Hematopoietic multipotent progenitor cell treated with erythropoietin and hydrocortisone succinate and interleukin-3 and kit ligand, for 8 days (in vitro differentiated cells): ENCODE data around the gene DUX4.
"Not testable (repeated sequence)": the region's sequence is repeated elsewhere in the genome, so short reads cannot be mapped to it uniquely, and the experiment has no call there.

Experiments used
- DNase-seq: peaks from one replicate; pipeline ENCODE4 v3.0.0-alpha.2; 2015

DUX4 gene

DNA sequence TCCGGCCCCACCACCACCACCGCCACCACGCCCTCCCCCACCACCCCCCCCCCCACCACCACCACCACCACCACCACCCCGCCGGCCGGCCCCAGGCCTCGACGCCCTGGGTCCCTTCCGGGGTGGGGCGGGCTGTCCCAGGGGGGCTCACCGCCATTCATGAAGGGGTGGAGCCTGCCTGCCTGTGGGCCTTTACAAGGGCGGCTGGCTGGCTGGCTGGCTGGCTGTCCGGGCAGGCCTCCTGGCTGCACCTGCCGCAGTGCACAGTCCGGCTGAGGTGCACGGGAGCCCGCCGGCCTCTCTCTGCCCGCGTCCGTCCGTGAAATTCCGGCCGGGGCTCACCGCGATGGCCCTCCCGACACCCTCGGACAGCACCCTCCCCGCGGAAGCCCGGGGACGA lies at the start of gene DUX4:
DUX4 (plus strand) TSS at position 347 of the 400 bp plus-strand sequence; CDS start at position 347, 0 bp downstream.
- not testable (repeated sequence) for DNase-seq

DNA sequence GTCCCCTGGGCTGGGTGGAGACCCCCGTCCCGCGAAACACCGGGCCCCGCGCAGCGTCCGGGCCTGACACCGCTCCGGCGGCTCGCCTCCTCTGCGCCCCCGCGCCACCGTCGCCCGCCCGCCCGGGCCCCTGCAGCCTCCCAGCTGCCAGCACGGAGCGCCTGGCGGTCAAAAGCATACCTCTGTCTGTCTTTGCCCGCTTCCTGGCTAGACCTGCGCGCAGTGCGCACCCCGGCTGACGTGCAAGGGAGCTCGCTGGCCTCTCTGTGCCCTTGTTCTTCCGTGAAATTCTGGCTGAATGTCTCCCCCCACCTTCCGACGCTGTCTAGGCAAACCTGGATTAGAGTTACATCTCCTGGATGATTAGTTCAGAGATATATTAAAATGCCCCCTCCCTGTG lies 1.9 kb downstream of the DUX4 start:
- DNase-seq: not testable (repeated sequence)

DNA sequence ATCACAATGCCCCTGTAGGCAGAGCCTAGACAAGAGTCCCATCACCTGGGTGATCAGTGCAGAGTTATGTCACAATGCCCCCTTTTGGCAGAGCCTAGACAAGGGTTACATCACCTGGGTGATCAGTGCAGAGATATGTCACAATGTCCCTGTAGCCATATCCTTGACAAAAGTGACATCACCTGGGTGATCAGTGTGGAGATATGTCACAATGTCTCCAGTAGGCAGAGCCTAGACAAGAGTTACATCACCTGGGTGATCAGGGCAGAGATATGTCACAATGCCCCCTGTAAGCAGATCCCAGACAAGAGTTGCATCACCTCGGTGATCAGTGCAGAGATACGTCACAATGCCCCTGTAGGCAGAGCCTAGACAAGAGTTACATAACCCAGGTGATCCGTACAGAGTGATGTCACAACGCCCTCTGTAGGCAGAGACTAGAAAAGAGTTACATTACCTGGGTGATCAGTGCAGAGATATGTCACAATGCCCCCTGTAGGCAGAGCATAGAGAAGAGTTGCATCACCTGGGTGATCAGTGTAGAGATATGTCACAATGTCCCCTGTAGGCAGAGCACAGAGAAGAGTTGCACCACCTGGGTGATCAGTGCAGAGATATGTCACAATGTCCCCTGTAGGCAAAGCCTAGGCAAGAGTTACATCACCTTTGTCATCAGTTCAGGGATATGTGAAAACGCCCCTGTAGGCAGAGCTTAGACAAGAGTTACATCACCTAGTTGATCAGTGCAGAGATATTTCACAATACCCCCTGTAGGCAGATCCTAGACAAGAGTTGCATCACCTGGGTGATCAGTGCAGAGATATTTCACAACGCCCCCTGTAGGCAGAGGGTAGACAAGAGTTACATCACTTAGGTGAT lies 4.4 kb downstream of the DUX4 start:
- DNase-seq: not testable (repeated sequence)

DNA sequence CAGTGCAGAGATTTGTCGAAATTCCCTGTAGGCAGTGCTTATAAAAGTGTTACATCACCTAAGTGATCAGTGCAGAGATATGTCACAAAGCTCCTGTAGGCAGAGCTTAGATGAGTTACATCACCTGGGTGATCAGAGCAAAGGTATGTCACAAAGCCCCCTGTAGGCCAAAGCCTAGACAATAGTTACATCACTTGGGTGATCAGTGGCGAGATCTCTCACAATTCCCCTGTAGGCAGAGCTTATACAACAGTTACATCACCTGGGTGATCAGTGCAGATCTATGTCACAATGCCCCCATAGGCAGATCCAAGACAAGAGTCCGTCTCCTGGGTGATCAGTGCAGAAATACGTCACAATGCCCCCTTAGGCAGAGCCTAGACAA lies 5.0 kb downstream of the DUX4 start:
- DNase-seq: not testable (repeated sequence)

DNA sequence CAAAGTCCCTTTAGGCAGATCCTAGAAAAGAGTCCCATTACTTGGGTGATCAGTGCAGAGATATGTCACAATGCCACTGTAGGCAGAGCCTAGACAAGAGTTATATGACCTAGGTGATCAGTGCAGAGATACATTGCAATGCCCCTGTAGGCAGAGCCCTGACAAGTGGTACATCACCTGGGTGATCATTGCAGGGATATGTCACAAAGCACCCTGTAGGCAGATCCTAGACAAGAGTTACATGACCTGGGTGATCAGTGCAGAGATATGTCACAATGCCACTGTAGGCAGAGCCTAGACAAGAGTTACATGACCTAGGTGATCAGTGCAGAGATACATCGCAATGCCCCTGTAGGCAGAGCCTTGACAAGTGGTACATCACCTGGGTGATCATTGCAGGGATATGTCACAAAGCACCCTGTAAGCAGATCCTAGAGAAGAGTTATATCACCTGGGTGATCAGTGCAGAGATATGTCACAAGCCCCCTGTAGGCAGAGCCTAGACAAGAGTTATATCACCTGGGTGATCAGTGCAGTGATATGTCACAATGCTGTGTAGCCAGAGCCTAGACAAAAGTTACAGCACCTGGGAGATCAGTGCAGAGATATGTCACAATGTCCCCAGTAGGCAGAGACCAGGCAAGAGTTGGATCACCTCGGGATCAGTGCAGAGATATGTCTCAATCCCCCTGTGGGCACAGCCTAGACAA lies 5.6 kb downstream of the DUX4 start:
- not testable (repeated sequence) for DNase-seq

DNA sequence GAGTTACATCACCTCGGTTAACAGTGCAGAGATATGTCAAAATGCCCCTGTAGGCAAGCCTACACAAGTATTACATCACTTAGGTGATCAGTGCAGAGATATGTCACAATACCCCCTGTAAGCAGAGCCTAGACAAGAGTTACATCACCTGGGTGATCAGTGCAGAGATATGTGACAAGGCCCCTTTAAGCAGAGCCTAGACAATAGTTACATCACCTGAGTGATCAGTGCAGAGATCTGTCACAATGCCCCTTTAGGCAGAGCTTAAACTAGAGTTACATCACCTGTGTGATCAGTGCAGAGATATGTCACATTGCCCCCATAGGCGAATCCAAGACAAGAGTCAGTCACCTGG lies 6.1 kb downstream of the DUX4 start:
- DNase-seq: not testable (repeated sequence)

DNA sequence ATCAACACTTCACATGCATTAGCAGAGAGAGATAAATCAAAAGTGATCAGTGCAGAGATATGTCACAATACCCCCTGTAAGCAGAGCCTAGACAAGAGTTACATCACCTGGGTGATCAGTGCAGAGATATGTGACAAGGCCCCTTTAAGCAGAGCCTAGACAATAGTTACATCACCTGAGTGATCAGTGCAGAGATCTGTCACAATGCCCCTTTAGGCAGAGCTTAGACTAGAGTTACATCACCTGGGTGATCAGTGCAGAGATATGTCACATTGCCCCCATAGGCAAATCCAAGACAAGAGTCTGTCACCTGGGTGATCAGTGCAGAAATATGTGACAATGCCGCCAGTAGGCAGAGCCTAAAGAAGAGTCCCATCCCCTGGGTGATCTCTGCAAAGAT lies 7.4 kb downstream of the DUX4 start:
- not testable (repeated sequence) for DNase-seq

DNA sequence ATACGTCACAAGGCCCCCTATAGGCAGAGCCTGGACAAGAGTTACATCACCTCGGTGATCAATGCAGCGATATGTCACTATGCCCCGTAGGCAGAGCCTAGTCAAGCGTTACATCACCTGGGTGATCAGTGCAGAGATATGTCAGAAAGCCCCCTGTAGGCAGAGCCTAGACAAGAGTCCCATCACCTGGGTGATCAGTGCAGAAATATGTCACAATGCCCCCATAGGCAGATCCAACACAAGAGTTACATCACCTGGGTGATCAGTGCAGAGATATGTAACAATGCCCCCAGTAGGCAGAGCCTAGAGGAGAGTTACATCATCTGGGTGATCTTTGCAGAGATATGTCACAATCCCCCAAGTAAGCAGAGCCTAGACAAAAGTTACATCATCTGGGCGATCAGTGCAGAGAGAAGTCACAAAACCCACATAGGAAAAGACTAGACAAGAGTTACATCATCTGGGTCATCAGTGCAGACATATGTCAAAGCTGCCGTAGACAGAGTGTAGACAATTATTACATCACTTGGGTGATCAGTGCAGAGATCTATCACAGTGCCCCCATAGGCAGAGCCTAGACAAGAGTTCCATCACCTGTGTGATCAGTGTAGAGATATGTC lies 8.0 kb downstream of the DUX4 start:
- not testable (repeated sequence) for DNase-seq

DNA sequence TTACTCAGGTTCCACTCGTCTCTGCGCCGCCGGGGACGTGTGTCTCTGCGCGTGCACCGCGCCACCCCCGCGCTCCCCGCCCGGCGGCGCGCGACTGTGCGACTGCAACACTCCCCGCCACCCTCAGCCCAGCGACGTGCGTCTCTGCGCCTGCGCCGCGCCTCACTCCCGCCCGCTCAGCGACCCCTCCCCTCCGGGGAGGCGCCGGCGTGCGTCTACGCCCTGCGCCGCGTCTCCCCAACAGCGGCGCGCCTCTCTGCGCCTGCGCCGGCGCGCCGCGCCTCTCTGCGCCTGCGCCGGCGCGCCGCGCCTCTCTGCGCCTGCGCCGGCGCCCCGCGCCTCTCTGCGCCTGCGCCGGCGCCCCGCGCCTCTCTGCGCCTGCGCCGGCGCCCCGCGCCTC lies 29.9 kb downstream of the DUX4 start:
- not testable (repeated sequence) for DNase-seq
